Fibroblast of skin of left quadriceps (primary cell): Measurements from ENCODE around the gene TXK.
"Not testable (repeated sequence)": the region's sequence is repeated elsewhere in the genome, so short reads cannot be mapped to it uniquely, and the experiment has no call there.

ENCODE experiments used
- DNase-seq, 2 experiments: peaks; one replicate each; pipeline ENCODE4 v3.0.0-alpha.2; 2013; ENCODE audit warnings: low read depth in 2 of 2

The TXK gene

GRCh38 chr4:48134081-48134480, at the start of gene TXK:
TXK (minus strand) TSS chr4:48134250; CDS start chr4:48134170, 80 bp downstream.
- DNase-seq = no peak

- no peak for DNase-seq
Measured at GRCh38 chr4:48180234-48180633, 46.2 kb upstream of the TXK start.

GRCh38 chr4:48178931-48179330, 44.9 kb upstream of the TXK start:
- DNase-seq = no peak

- DNase-seq = no peak
Measured at GRCh38 chr4:48175806-48176205, 41.8 kb upstream of the TXK start.

- DNase-seq = no peak
Measured at GRCh38 chr4:48175328-48175727, 41.3 kb upstream of the TXK start.

- peak; percentile 66 to 73 for DNase-seq
Measured at GRCh38 chr4:48173056-48173991, 39.3 kb upstream of the TXK start.

GRCh38 chr4:48172651-48173050, 38.6 kb upstream of the TXK start:
- DNase-seq = no peak

- DNase-seq = no peak
Measured at GRCh38 chr4:48169636-48170035, 35.6 kb upstream of the TXK start.

GRCh38 chr4:48167538-48168263, 33.7 kb upstream of the TXK start:
- DNase-seq = no peak

GRCh38 chr4:48164561-48164960, 30.5 kb upstream of the TXK start:
- not testable (repeated sequence) for DNase-seq

GRCh38 chr4:48163746-48164145, 29.7 kb upstream of the TXK start:
- DNase-seq = no peak

GRCh38 chr4:48162162-48162561, 28.1 kb upstream of the TXK start:
- DNase-seq = no peak

GRCh38 chr4:48157271-48157670, 23.2 kb upstream of the TXK start:
- no peak for DNase-seq

- DNase-seq = no peak
Measured at GRCh38 chr4:48156423-48156822, 22.4 kb upstream of the TXK start.

- no peak for DNase-seq
Measured at GRCh38 chr4:48153791-48154550, 19.9 kb upstream of the TXK start.

- DNase-seq = no peak
Measured at GRCh38 chr4:48152259-48152658, 18.2 kb upstream of the TXK start.

- DNase-seq = no peak
Measured at GRCh38 chr4:48149827-48150370, 15.8 kb upstream of the TXK start.

- DNase-seq = no peak
Measured at GRCh38 chr4:48147621-48148020, 13.6 kb upstream of the TXK start.

GRCh38 chr4:48141048-48141447, 7.0 kb upstream of the TXK start:
- peak; percentile 26 to 28 for DNase-seq

- peak; percentile 11 to 13 for DNase-seq
Measured at GRCh38 chr4:48139691-48140090, 5.6 kb upstream of the TXK start.

- DNase-seq = no peak
Measured at GRCh38 chr4:48138936-48139335, 4.9 kb upstream of the TXK start.

- DNase-seq = no peak
Measured at GRCh38 chr4:48138511-48138910, 4.5 kb upstream of the TXK start.
